ENCODE results near the gene ERO1A.

Gene ERO1A

DNA sequence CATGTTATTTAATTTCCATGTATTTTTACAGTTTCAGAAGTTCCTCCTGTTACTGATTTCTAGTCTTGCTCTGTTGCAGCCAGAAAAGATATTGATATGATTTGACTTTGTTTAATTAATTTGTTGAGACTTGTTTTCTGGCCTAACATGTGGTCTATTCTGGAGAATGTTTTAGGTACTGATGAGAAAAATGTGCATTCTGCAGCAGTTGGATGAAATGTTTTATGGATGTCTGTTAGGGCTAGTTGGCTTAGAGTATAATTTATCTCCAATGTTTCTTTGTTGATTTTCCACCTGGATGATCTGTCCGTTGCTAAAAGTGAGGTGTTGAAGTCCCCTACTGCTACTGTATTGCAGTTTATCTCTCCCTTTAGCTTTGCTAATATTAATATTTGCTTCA lies 88.3 kb downstream of the ERO1A start:
- DNase-seq (ENCODE audit: low spot score) = no peak

DNA sequence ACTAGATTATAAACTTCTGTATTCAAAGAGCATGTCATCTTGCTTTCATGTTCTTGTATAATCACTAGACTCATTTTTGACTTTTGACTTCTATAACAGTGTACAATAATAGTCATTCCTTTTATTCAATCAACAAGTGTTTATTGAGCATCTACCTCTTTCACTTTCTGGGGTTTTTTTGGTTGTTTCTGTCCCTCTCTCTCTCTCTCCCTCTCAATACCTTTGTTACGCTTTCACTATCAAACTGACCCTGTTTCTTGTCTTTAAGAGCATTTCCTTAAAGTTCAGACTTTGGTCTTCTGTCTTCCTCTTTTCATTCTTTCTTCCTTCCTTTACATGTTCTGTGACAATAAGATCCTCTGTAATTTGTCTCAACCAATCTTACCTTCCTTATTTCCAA lies 93.2 kb downstream of the ERO1A start:
- no peak for DNase-seq (ENCODE audit: low spot score)

DNA sequence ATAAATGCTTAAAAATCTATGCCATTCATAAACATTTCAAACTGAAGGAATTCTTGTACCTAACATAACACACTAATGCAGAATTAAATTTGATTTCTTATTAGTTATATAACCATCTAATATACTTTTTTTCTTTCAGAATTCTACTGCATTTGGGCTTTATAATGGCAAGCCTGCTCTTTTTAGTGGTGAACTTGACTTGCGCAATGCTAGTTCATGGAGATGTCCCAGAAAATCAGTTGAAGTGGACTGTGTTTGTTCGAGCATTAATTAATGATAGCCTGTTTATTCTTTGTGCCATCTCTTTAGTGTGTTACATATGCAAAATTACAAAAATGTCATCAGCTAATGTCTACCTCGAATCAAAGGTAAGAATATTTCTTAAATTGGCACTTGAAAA lies 95.4 kb downstream of the ERO1A start:
- DNase-seq (ENCODE audit: low spot score) = no peak

DNA sequence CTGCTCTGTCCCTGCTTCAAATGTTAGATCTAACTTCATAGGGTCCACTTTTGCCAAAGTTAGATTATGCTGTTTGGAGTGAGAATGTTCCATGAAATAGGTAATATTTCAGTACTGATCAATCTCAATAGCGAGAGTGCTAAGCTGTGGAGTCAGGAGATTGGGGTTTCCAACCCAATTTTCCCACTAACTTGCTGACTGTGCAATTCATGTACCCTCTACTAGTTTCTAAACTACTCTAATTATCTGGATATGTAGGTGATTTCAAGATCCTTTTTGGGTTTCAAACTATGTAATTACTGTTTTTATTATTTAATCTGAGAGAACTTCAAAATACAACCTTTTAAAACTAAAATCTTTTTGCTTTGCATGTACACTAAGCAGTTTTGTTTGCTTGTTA lies 96.8 kb downstream of the ERO1A start:
- DNase-seq (ENCODE audit: low spot score) = no peak

DNA sequence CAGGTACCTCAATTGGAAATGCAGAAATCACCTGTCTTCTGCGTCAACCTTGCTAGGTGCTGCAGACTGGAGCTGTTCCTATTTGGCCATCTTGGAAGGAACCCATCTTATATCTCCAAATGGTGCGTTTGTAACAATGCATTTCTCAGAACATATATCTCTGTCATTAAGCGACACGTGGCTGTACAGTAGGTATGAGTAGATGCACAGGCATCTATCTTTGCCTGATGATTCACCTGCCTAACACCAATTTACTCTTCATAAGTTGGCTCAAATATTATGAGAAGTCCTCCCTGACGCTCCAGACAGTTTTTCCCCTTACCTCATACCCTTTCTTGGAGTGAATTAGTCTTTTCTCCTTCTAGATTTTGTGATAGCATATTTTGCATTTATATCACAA lies 98.5 kb downstream of the ERO1A start:
- no peak for DNase-seq (ENCODE audit: low spot score)

DNA sequence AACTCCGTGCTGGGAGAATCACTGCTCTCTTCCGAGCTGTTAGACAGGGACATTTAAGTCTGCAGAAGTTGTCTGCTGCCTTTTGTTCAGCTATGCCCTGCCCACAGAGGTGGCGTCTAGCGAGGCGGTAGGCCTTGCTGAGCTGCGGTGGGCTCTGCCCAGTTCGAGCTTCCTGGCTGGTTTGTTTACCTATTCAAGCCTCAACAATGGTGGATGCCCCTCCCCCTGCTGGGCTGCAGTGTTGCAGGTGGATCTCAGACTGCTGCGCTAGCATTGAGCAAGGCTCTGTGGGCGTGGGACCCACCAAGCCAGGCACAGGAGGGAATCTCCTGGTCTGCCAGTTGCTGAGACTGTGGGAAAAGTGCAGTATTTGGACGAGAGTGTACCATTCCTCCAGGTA lies 99.0 kb downstream of the ERO1A start:
- no peak for DNase-seq (ENCODE audit: low spot score)

DNA sequence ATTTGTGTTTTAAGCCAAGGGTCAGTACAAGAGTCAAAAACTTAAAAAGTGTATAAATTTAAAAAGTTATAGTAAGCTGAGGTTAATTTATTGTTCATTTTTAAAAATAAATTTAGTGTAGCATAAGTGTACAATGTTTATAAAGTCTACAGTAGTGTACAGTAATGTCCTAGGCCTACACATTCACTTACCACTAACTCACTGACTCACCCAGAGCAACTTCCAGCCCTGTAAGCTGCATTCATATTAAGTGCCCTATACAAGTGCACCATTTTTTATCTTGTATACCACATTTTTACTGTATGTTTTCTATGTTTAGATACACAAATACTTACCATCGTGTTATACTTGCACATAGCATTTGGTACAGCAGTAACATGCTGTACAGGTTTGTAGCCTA lies 105.0 kb downstream of the ERO1A start:
- DNase-seq (ENCODE audit: low spot score) = no peak

Data from SK-N-DZ (cell line).